IMR-90 (cell line): ENCODE results near the gene VSTM5. TPM values are rescaled to one million over a fixed set of nuclear protein-coding genes. Genes with fewer than 3 reads are reported as not detected.

Experiments used
- ATAC-seq: fragments of 200-7000 bp; cut with Tn5 transposase; 2 replicates; pipeline ENCODE4 v1.9.1; 2020; ENCODE audit warnings: low read depth, mild to moderate bottlenecking, moderate library complexity
- BruUV-seq: library from RNA; stranded (reverse); fragments of 400-500 nt; replicated peaks from 2 replicates; lab custom pipeline; 2021; lab: Mats Ljungman, UMichigan
- CTCF ChIA-PET: fragments of 300-600 bp; formaldehyde crosslinking; extraction: SDS; loops from one replicate; lab custom pipeline; 2021; ENCODE audit warnings: antibody characterized with exemption; lab: Yijun Ruan, JAX
- POLR2A ChIA-PET: fragments of 300-600 bp; sonication (Branson Sonifier 250); formaldehyde crosslinking; loops from one replicate; lab custom pipeline; 2022; ENCODE audit warnings: antibody characterized with exemption; ENCODE audit not compliant: unreplicated experiment; lab: Charles Lee
- DNase-seq: peaks from one replicate; pipeline ENCODE4 v3.0.0; 2013
- H2AFZ ChIP-seq: replicated peaks from 2 replicates; pipeline ENCODE3; 2013; ENCODE audit warnings: low read length, mild to moderate bottlenecking; ENCODE audit not compliant: poor library complexity
- H2AK5ac ChIP-seq: 2 replicates; pipeline ENCODE4 v1.6.1; 2013; ENCODE audit warnings: low read depth, low read length, inconsistent platforms
- H2AK9ac ChIP-seq: replicated peaks from 2 replicates; pipeline ENCODE3; 2013; ENCODE audit warnings: mild to moderate bottlenecking, low read depth, low read length, moderate library complexity; ENCODE audit not compliant: poor library complexity
- H2BK120ac ChIP-seq: 2 replicates; pipeline ENCODE4 v1.6.1; 2013; ENCODE audit warnings: low read depth, low read length, inconsistent platforms
- H2BK15ac ChIP-seq: 3 replicates; pipeline ENCODE4 v1.6.1; 2013; ENCODE audit warnings: low read depth, low read length, inconsistent platforms
- H2BK20ac ChIP-seq: 2 replicates; pipeline ENCODE4 v1.6.1; 2013; ENCODE audit warnings: low read depth, mild to moderate bottlenecking, inconsistent platforms, low read length, moderate library complexity
- H2BK5ac ChIP-seq: 2 replicates; pipeline ENCODE4 v1.6.1; 2013; ENCODE audit warnings: mild to moderate bottlenecking, low read depth, low read length, inconsistent platforms; ENCODE audit not compliant: poor library complexity, severe bottlenecking
- H3K14ac ChIP-seq: replicated peaks from 2 replicates; pipeline ENCODE4 v1.6.1; 2013; ENCODE audit warnings: low read depth, low read length, inconsistent platforms
- H3K18ac ChIP-seq: 2 replicates; pipeline ENCODE4 v1.6.1; 2013; ENCODE audit warnings: low read depth, low read length, control low read depth
- H3K23ac ChIP-seq: 2 replicates; pipeline ENCODE4 v1.6.1; 2013; ENCODE audit warnings: low read depth, low read length, inconsistent platforms
- H3K27ac ChIP-seq: 2 replicates; pipeline ENCODE4 v1.5.1; 2013; ENCODE audit warnings: mild to moderate bottlenecking, control low read depth, low read length; ENCODE audit not compliant: insufficient read depth
- H3K27me3 ChIP-seq: 2 replicates; pipeline ENCODE4 v1.6.1; 2013; ENCODE audit warnings: low read length; ENCODE audit not compliant: control insufficient read depth, insufficient read depth
- H3K36me3 ChIP-seq: 2 replicates; pipeline ENCODE4 v1.6.1; 2013; ENCODE audit warnings: low read length, mixed read lengths; ENCODE audit not compliant: control insufficient read depth, insufficient read depth
- H3K4ac ChIP-seq: 2 replicates; pipeline ENCODE4 v1.6.1; 2013; ENCODE audit warnings: low read depth, low read length, inconsistent platforms
- H3K4me1 ChIP-seq: 2 replicates; pipeline ENCODE4 v1.6.1; 2013; ENCODE audit warnings: low read length, mixed read lengths; ENCODE audit not compliant: control insufficient read depth, insufficient read depth
- H3K4me2 ChIP-seq: 2 replicates; pipeline ENCODE4 v1.6.1; 2013; ENCODE audit warnings: low read depth, mild to moderate bottlenecking, control low read depth, low read length, moderate library complexity
- H3K4me3 ChIP-seq: 2 replicates; pipeline ENCODE4 v1.5.1; 2013; ENCODE audit warnings: low read depth, mild to moderate bottlenecking, control low read depth, low read length, moderate library complexity; ENCODE audit not compliant: insufficient read depth
- H3K56ac ChIP-seq: 2 replicates; pipeline ENCODE4 v1.6.1; 2013; ENCODE audit warnings: low read length, inconsistent platforms; ENCODE audit not compliant: insufficient read depth; ENCODE audit errors: extremely low read depth
- H3K79me1 ChIP-seq, 2 experiments: 2 replicates each; pipeline ENCODE4 v1.6.1; 2013; ENCODE audit warnings: low read length in 2 of 2, inconsistent platforms in 1 of 2, low read depth in 1 of 2
- H3K9ac ChIP-seq: 2 replicates; pipeline ENCODE4 v1.6.1; 2013; ENCODE audit warnings: low read depth, low read length, control low read depth
- H3K9me1 ChIP-seq: 2 replicates; pipeline ENCODE4 v1.6.1; 2013; ENCODE audit warnings: low read length, inconsistent platforms; ENCODE audit not compliant: insufficient read depth
- H3K9me3 ChIP-seq: 2 replicates; pipeline ENCODE4 v1.6.1; 2013; ENCODE audit warnings: low read length; ENCODE audit not compliant: control insufficient read depth, insufficient read depth
- H4K20me1 ChIP-seq: 2 replicates; pipeline ENCODE4 v1.6.1; 2013; ENCODE audit warnings: low read length, inconsistent platforms; ENCODE audit not compliant: insufficient read depth
- H4K5ac ChIP-seq: 2 replicates; pipeline ENCODE4 v1.6.1; 2013; ENCODE audit warnings: mild to moderate bottlenecking, low read depth, low read length, control low read depth
- H4K8ac ChIP-seq, 2 experiments: 2 replicates each; pipeline ENCODE4 v1.6.1; 2013; ENCODE audit warnings: low read depth in 2 of 2, low read length in 2 of 2, control low read depth in 1 of 2, inconsistent platforms in 1 of 2
- H4K91ac ChIP-seq: 2 replicates; pipeline ENCODE4 v1.6.1; 2013; ENCODE audit warnings: low read depth, low read length, inconsistent platforms; ENCODE audit not compliant: insufficient read depth
- BHLHE40 ChIP-seq: fragments of 150-350 bp; IDR thresholded peaks from 2 replicates; pipeline ENCODE4 v1.6.1; 2016; ENCODE audit warnings: mild to moderate bottlenecking, low read depth, low read length
- CEBPB ChIP-seq: IDR thresholded peaks from 2 replicates; pipeline ENCODE4 v1.6.1; 2012; ENCODE audit warnings: low read depth, low read length, improper control_type of control experiment
- CHD1 ChIP-seq: IDR thresholded peaks from 2 replicates; pipeline ENCODE4 v1.6.1; 2012; ENCODE audit warnings: low read depth, low read length, improper control_type of control experiment
- CTCF ChIP-seq: conservative IDR thresholded peaks from 2 replicates; pipeline ENCODE4 v1.5.1; 2012; ENCODE audit warnings: mild to moderate bottlenecking, low read depth, low read length, improper control_type of control experiment
- ELK1 ChIP-seq: fragments of 150-350 bp; IDR thresholded peaks from 2 replicates; pipeline ENCODE4 v1.6.1; 2016; ENCODE audit warnings: low read depth, mild to moderate bottlenecking, low read length, moderate library complexity, borderline replicate concordance
- FOS ChIP-seq: fragments of 150-350 bp; IDR thresholded peaks from 2 replicates; pipeline ENCODE4 v1.6.1; 2016; ENCODE audit warnings: low read depth, low read length
- MAFK ChIP-seq: IDR thresholded peaks from 2 replicates; pipeline ENCODE4 v1.6.1; 2012; ENCODE audit warnings: low read depth, low read length, improper control_type of control experiment
- MAZ ChIP-seq: IDR thresholded peaks from 2 replicates; pipeline ENCODE4 v1.6.1; 2012; ENCODE audit warnings: low read depth, mild to moderate bottlenecking, low read length, improper control_type of control experiment, moderate library complexity, borderline replicate concordance
- MXI1 ChIP-seq: IDR thresholded peaks from 2 replicates; pipeline ENCODE4 v1.6.1; 2012; ENCODE audit warnings: low read depth, mild to moderate bottlenecking, low read length, moderate library complexity, borderline replicate concordance
- NFE2L2 ChIP-seq: fragments of 150-350 bp; IDR thresholded peaks from 2 replicates; pipeline ENCODE4 v1.6.1; 2016; ENCODE audit warnings: low read depth, mild to moderate bottlenecking, low read length
- POLR2A ChIP-seq: IDR thresholded peaks from 2 replicates; pipeline ENCODE4 v1.6.1; 2012; ENCODE audit warnings: mild to moderate bottlenecking, low read depth, low read length
- RAD21 ChIP-seq: IDR thresholded peaks from 2 replicates; pipeline ENCODE4 v1.6.1; 2012; ENCODE audit warnings: low read length, improper control_type of control experiment
- RCOR1 ChIP-seq: IDR thresholded peaks from 2 replicates; pipeline ENCODE4 v1.6.1; 2012; ENCODE audit warnings: mild to moderate bottlenecking, low read length, improper control_type of control experiment; ENCODE audit not compliant: insufficient replicate concordance
- RFX5 ChIP-seq: IDR thresholded peaks from 2 replicates; pipeline ENCODE4 v1.8.0; 2012; ENCODE audit warnings: low read depth, mild to moderate bottlenecking, low read length, moderate library complexity
- SMC3 ChIP-seq: fragments of 150-350 bp; IDR thresholded peaks from 2 replicates; pipeline ENCODE4 v1.6.1; 2016; ENCODE audit warnings: low read depth, mild to moderate bottlenecking, antibody characterized with exemption, low read length, moderate library complexity
- USF2 ChIP-seq: fragments of 150-350 bp; IDR thresholded peaks from 2 replicates; pipeline ENCODE4 v1.6.1; 2017; ENCODE audit warnings: mild to moderate bottlenecking, antibody characterized with exemption, low read length, low read depth
- WGBS, 2 experiments: methylation state at CpG; one replicate each; pipeline versions ENCODE4 v1.1.5 to v1.1.7; 2013; ENCODE audit warnings: missing lambda C conversion rate in 2 of 2; ENCODE audit not compliant: insufficient read length in 1 of 2; ENCODE audit errors: extremely low coverage in 2 of 2; 5-methylcytosine and 5-hydroxymethylcytosine counted together
- dilution Hi-C: fragments of 300-500 bp; cut with HindIII; formaldehyde crosslinking; loops from one replicate; pipeline ENCODE4 v1.14.3; 2018; ENCODE audit warnings: low sequenced_read_pairs; ENCODE audit not compliant: unreplicated experiment
- in situ Hi-C: fragments of 300-500 bp; cut with MboI; formaldehyde crosslinking; loops from 3 replicates; pipeline ENCODE4 v1.14.3; 2019; ENCODE audit warnings: low sequenced_read_pairs, inconsistent platforms, mixed read lengths
- intact Hi-C: fragments of 100-400 bp; cut with micrococcal nuclease; formaldehyde crosslinking; loops from 2 replicates; pipeline ENCODE4 v1.10.0; 2022
- polyA plus RNA-seq, 3 experiments: library from polyadenylated mRNA; depleted of rRNA; stranded (reverse); fragments of >200 nt; gene quantifications; 2 replicates each; pipeline ENCODE4 v1.2.3, GENCODE V29; 2012; ENCODE audit warnings: low replicate concordance in 1 of 3
- total RNA-seq: library from RNA; depleted of rRNA; stranded (reverse); fragments of >200 nt; gene quantifications from 2 replicates; pipeline ENCODE4 v1.2.3, GENCODE V29; 2012

VSTM5 gene
- total and polyA plus RNA-seq, 2 of the 4 experiments (the other 2 are of a cell fraction): 0.36 to 0.43 TPM

DNA sequence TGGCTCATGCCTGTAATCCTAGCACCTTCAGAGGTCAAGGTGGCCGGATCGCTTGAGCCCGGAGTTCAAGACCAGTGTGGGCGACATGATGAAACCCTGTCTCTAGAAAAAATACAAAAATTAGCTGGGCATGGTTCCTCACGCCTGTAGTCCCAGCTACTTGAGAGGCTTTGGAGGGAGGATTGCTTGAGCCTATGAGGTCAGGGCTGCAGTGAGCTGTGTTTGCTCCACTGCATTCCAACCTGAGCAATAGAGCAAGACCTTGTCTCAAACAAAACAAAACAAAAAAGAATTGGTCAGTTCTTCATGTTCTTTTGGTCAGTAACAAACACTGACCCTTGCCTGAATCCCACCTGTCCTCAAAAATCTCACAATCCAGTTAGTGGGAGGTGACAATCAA, 36.7 kb upstream of the VSTM5 start:
- H3K79me1 ChIP-seq: no peaks in the 10 kb centered on the region
- dilution Hi-C loops: no loop called here
- no peak overlapping the region for H3K18ac ChIP-seq
- no TSS peak for BruUV-seq
- no CpG with 5 or more reads among the region's 5 CpGs for WGBS, 2 experiments
- no peak overlapping the region for H2BK120ac ChIP-seq
- no peak overlapping the region for H4K5ac ChIP-seq
- no peak overlapping the region for H3K4ac ChIP-seq
- no peaks in the 10 kb centered on the region for H3K4me1 ChIP-seq
- H3K4me3 ChIP-seq: no peak overlapping the region
- no peak overlapping the region for H4K8ac ChIP-seq
- no peak overlapping the region for H3K9ac ChIP-seq
- H3K56ac ChIP-seq: no peak overlapping the region
- no peak overlapping the region for H3K4me2 ChIP-seq
- no peak overlapping the region for H2AK9ac ChIP-seq
- H3K36me3 ChIP-seq: no peaks in the 10 kb centered on the region
- TF ChIP-seq BHLHE40 (no peak), ELK1 (no peak), MAZ (no peak), RCOR1 (no peak), POLR2A (no peak), MAFK (no peak), MXI1 (no peak), CEBPB (no peak), RAD21 (no peak), RFX5 (no peak), NFE2L2 (no peak), SMC3 (no peak), CTCF (no peak), CHD1 (no peak), USF2 (no peak), FOS (no peak)
- H4K91ac ChIP-seq: no peak overlapping the region
- no peak overlapping the region for H3K27ac ChIP-seq
- no peak overlapping the region for H2BK20ac ChIP-seq
- DNase-seq: no peak
- H2AK5ac ChIP-seq: no peak overlapping the region
- ChIA-PET POLR2A (no interaction called here), CTCF (no interaction called here)
- no peak overlapping the region for H2BK5ac ChIP-seq
- H3K9me1 ChIP-seq: no peaks in the 10 kb centered on the region
- intact Hi-C loops: no loop called here
- H3K14ac ChIP-seq: no peak overlapping the region
- no peaks in the 10 kb centered on the region for H4K20me1 ChIP-seq
- H3K23ac ChIP-seq: no peak overlapping the region
- H3K27me3 ChIP-seq: peaks cover 17% of the 10 kb centered on the region
- no peak overlapping the region for H2BK15ac ChIP-seq
- no peak overlapping the region for H2AFZ ChIP-seq
- no peak for ATAC-seq
- peaks cover 4% of the 10 kb centered on the region for H3K9me3 ChIP-seq
- in situ Hi-C loops: no loop called here
